ENCODE data around the gene TMEM107. TPM values are rescaled to one million over a fixed set of nuclear protein-coding genes. Genes with fewer than 3 reads are reported as not detected.

Gene TMEM107
- total and polyA plus RNA-seq, 10 of the 15 experiments (the other 5 are each of a cell fraction or from before 2014, with no cell fraction given), result 7.9 to 38.7 (median 22.9) TPM

GRCh38 chr17:8126491-8127066 is 49.6 kb downstream of the TMEM107 start (continued):
- TF ChIP-seq ZNF687 (IDR thresholded peaks at IDR 0.05), result 0 out of 2 replicates have a peak, but pooled peaks have one; percentile 33
- TF ChIP-seq YBX1 (IDR thresholded peaks at IDR 0.05), result no peak
- TF ChIP-seq SMARCA5 (IDR thresholded peaks at IDR 0.05), result peak; percentile 77; the same call in 1 of the 2 replicates
- 0 out of 2 replicates have a peak, but pooled peaks have one; percentile 21 for TF ChIP-seq NR2F1 (conservative IDR thresholded peaks at IDR 0.05)
- TF ChIP-seq BACH1 (IDR thresholded peaks at IDR 0.05; ENCODE audit: borderline replicate concordance), result no peak
- peak; percentile 69 for TF ChIP-seq ZNF384 (IDR thresholded peaks at IDR 0.05; ENCODE audit: borderline replicate concordance, low read depth, low read length)
- TF ChIP-seq RB1 (IDR thresholded peaks at IDR 0.05; ENCODE audit: borderline replicate concordance), result peak; percentile 30; the same call in 1 of the 2 replicates
- peak; percentile 81 for TF ChIP-seq MLLT1 (IDR thresholded peaks at IDR 0.05)
- TF ChIP-seq LARP7 (IDR thresholded peaks at IDR 0.05), result no peak
- TF ChIP-seq YY1 (IDR thresholded peaks at IDR 0.05; ENCODE audit: low read depth, low read length), result no peak
